H1 (cell line): ENCODE measurements around the gene AHSP. TPM values are rescaled to one million over a fixed set of nuclear protein-coding genes. Genes with fewer than 3 reads are reported as not detected.

ENCODE experiments used
- BCL11A ChIP-seq, 2 experiments: IDR thresholded peaks; one replicate each; pipeline ENCODE4 v1.6.1; 2011; ENCODE audit warnings: low read depth in 2 of 2, low read length in 2 of 2, mild to moderate bottlenecking in 2 of 2
- EP300 ChIP-seq, 2 experiments: IDR thresholded peaks; 1 replicate in 1 of 2; 2 replicates in 1 of 2; pipeline ENCODE4 v1.6.1; 2011 to 2012; ENCODE audit warnings: low read depth in 2 of 2, low read length in 2 of 2, mild to moderate bottlenecking in 2 of 2, borderline replicate concordance in 1 of 2, inconsistent platforms in 1 of 2, moderate library complexity in 1 of 2
- FOSL1 ChIP-seq: IDR thresholded peaks from 2 replicates; pipeline ENCODE4 v1.6.1; 2011; ENCODE audit warnings: mild to moderate bottlenecking, low read depth, low read length, moderate library complexity; ENCODE audit not compliant: insufficient read depth
- HDAC2 ChIP-seq, 2 experiments: fragments of 300-600 bp in 1 of 2; sonication (generic) in 1 of 2; IDR thresholded peaks; 2 replicates each; pipeline ENCODE4 v1.6.1; 2011 to 2012; ENCODE audit warnings: low read depth in 2 of 2, low read length in 2 of 2, mild to moderate bottlenecking in 2 of 2, moderate library complexity in 2 of 2, borderline replicate concordance in 1 of 2, inconsistent platforms in 1 of 2
- HDAC6 ChIP-seq: IDR thresholded peaks from one replicate; pipeline ENCODE4 v1.7.1; 2012; ENCODE audit warnings: low read depth, mild to moderate bottlenecking, inconsistent platforms, low read length, moderate library complexity
- KDM5A ChIP-seq: fragments of 200-600 bp; IDR thresholded peaks from 2 replicates; pipeline ENCODE4 v1.7.1; 2012; ENCODE audit warnings: mild to moderate bottlenecking, low read length, inconsistent platforms, mixed read lengths
- MAFK ChIP-seq: IDR thresholded peaks from 2 replicates; pipeline ENCODE4 v1.6.1; 2012; ENCODE audit warnings: low read depth, mild to moderate bottlenecking, improper control_type of control experiment, low read length
- NRF1 ChIP-seq: IDR thresholded peaks from 2 replicates; pipeline ENCODE4 v1.6.1; 2011; ENCODE audit warnings: mild to moderate bottlenecking, low read depth, low read length, improper control_type of control experiment
- SRF ChIP-seq: IDR thresholded peaks from 2 replicates; pipeline ENCODE4 v1.6.1; 2011; ENCODE audit warnings: mild to moderate bottlenecking, low read depth, low read length, moderate library complexity
- ZNF274 ChIP-seq: IDR thresholded peaks from 2 replicates; pipeline ENCODE4 v1.7.0; 2012; ENCODE audit warnings: low read length, borderline replicate concordance; ENCODE audit errors: extremely low read depth
- polyA plus RNA-seq, 7 experiments: library from polyadenylated mRNA; depleted of rRNA in 3 of 7; stranded (reverse) in 5 of 7; unstranded in 2 of 7; fragments of >200 nt in 5 of 7; fragments of 200-250 nt in 2 of 7; gene quantifications; 1 replicate in 5 of 7; 2 replicates in 1 of 7; 4 replicates in 1 of 7; pipeline versions ENCODE4 v1.2.1 to v1.2.3, GENCODE V29; 2011 to 2013; ENCODE audit warnings: missing spikeins in 2 of 7, mixed read lengths in 2 of 7
- total RNA-seq: library from RNA; stranded (reverse); fragmentation: NEBNext Ultra II Directional; extraction: Animal tissue kit (Norgen Biotek cat#: 25700); gene quantifications from 2 replicates; pipeline ENCODE4 v1.2.1, GENCODE V29; 2021
- TF ChIP-seq, protein P1 (sequence below): fragments of 300-600 bp; sonication (generic); IDR thresholded peaks from 2 replicates; pipeline ENCODE4 v1.7.1; 2012; ENCODE audit warnings: low read length, moderate library complexity, mild to moderate bottlenecking, inconsistent platforms; ENCODE audit not compliant: insufficient replicate concordance

Gene AHSP
- total and polyA plus RNA-seq, 2 of the 8 experiments (the other 6 are each of a cell fraction or from before 2014, with no cell fraction given): 0.91 to 15.3 TPM

DNA sequence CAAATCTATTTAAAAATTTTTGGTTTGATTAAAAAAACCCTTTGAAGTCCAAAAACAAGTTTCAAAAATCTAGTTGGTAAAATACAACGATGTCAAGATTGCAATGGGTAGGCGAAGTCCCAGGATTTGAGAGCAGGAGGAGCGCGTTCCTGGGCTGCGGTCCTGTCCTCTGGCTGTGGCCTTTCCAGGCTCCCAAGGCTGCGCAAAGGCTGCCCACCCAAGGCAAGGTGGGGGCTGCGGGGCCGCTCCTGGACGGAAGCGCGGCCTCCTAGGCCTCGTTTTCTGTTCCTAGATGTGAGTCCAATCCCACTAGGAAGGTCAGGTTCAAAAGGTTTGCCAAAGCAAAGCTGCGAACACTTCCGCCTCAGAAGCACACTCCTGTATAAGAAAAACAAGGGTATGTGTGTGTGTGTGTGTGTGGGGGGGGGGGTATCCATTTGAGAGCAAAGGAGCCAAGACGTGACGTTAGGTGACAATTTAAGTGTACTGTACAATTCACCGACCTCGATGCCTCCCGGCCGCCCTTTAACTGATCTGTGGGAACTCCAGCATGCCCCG lies 9.2 kb downstream of the AHSP start (continued):
- TF ChIP-seq, protein P1, sequence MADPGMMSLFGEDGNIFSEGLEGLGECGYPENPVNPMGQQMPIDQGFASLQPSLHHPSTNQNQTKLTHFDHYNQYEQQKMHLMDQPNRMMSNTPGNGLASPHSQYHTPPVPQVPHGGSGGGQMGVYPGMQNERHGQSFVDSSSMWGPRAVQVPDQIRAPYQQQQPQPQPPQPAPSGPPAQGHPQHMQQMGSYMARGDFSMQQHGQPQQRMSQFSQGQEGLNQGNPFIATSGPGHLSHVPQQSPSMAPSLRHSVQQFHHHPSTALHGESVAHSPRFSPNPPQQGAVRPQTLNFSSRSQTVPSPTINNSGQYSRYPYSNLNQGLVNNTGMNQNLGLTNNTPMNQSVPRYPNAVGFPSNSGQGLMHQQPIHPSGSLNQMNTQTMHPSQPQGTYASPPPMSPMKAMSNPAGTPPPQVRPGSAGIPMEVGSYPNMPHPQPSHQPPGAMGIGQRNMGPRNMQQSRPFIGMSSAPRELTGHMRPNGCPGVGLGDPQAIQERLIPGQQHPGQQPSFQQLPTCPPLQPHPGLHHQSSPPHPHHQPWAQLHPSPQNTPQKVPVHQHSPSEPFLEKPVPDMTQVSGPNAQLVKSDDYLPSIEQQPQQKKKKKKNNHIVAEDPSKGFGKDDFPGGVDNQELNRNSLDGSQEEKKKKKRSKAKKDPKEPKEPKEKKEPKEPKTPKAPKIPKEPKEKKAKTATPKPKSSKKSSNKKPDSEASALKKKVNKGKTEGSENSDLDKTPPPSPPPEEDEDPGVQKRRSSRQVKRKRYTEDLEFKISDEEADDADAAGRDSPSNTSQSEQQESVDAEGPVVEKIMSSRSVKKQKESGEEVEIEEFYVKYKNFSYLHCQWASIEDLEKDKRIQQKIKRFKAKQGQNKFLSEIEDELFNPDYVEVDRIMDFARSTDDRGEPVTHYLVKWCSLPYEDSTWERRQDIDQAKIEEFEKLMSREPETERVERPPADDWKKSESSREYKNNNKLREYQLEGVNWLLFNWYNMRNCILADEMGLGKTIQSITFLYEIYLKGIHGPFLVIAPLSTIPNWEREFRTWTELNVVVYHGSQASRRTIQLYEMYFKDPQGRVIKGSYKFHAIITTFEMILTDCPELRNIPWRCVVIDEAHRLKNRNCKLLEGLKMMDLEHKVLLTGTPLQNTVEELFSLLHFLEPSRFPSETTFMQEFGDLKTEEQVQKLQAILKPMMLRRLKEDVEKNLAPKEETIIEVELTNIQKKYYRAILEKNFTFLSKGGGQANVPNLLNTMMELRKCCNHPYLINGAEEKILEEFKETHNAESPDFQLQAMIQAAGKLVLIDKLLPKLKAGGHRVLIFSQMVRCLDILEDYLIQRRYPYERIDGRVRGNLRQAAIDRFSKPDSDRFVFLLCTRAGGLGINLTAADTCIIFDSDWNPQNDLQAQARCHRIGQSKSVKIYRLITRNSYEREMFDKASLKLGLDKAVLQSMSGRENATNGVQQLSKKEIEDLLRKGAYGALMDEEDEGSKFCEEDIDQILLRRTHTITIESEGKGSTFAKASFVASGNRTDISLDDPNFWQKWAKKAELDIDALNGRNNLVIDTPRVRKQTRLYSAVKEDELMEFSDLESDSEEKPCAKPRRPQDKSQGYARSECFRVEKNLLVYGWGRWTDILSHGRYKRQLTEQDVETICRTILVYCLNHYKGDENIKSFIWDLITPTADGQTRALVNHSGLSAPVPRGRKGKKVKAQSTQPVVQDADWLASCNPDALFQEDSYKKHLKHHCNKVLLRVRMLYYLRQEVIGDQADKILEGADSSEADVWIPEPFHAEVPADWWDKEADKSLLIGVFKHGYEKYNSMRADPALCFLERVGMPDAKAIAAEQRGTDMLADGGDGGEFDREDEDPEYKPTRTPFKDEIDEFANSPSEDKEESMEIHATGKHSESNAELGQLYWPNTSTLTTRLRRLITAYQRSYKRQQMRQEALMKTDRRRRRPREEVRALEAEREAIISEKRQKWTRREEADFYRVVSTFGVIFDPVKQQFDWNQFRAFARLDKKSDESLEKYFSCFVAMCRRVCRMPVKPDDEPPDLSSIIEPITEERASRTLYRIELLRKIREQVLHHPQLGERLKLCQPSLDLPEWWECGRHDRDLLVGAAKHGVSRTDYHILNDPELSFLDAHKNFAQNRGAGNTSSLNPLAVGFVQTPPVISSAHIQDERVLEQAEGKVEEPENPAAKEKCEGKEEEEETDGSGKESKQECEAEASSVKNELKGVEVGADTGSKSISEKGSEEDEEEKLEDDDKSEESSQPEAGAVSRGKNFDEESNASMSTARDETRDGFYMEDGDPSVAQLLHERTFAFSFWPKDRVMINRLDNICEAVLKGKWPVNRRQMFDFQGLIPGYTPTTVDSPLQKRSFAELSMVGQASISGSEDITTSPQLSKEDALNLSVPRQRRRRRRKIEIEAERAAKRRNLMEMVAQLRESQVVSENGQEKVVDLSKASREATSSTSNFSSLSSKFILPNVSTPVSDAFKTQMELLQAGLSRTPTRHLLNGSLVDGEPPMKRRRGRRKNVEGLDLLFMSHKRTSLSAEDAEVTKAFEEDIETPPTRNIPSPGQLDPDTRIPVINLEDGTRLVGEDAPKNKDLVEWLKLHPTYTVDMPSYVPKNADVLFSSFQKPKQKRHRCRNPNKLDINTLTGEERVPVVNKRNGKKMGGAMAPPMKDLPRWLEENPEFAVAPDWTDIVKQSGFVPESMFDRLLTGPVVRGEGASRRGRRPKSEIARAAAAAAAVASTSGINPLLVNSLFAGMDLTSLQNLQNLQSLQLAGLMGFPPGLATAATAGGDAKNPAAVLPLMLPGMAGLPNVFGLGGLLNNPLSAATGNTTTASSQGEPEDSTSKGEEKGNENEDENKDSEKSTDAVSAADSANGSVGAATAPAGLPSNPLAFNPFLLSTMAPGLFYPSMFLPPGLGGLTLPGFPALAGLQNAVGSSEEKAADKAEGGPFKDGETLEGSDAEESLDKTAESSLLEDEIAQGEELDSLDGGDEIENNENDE: no peak
- TF ChIP-seq KDM5A (no peak), HDAC6 (no peak), NRF1 (no peak), ZNF274 (no peak), SRF (no peak), HDAC2 (IDR thresholded peaks at IDR 0.05; ENCODE audit: borderline replicate concordance in 1 of 2, low read depth in 2 of 2, low read length in 2 of 2) (no peak), FOSL1 (no peak), BCL11A (IDR thresholded peaks at IDR 0.05; ENCODE audit: low read depth in 2 of 2, low read length in 2 of 2) (no peak), MAFK (no peak), EP300 (IDR thresholded peaks at IDR 0.05; ENCODE audit: borderline replicate concordance in 1 of 2, low read depth in 2 of 2, low read length in 2 of 2) (no peak)
